Liver (tissue), 3 donors: ENCODE measurements around the gene NEK6.

ENCODE experiments used
- EGR1 ChIP-seq, 2 donors: IDR thresholded peaks; 2 replicates each; pipeline ENCODE4 v1.6.1; 2016 to 2018; ENCODE audit warnings: antibody characterized with exemption in 2 of 2, low read depth in 2 of 2
- FOXA1 ChIP-seq: IDR thresholded peaks from 2 replicates; pipeline ENCODE4 v1.6.1; 2016; ENCODE audit warnings: antibody characterized with exemption
- JUND ChIP-seq, 2 donors: IDR thresholded peaks; 2 replicates each; pipeline ENCODE4 v1.6.1; 2016; ENCODE audit warnings: antibody characterized with exemption in 2 of 2
- SP1 ChIP-seq: IDR thresholded peaks from 2 replicates; pipeline ENCODE4 v1.6.1; 2018; ENCODE audit warnings: antibody characterized with exemption, mild to moderate bottlenecking
- YY1 ChIP-seq: IDR thresholded peaks from 2 replicates; pipeline ENCODE4 v1.6.1; 2016; ENCODE audit warnings: antibody characterized with exemption, mild to moderate bottlenecking
- TF ChIP-seq, protein P1 (sequence below): fragments of 150-350 bp; IDR thresholded peaks from 2 replicates; pipeline ENCODE4 v1.5.1; 2017; ENCODE audit warnings: improper control_type of control experiment, low read depth, low read length; ENCODE audit not compliant: missing input control
- donor health status: healthy.
- donor health status: healthy.

DNA sequence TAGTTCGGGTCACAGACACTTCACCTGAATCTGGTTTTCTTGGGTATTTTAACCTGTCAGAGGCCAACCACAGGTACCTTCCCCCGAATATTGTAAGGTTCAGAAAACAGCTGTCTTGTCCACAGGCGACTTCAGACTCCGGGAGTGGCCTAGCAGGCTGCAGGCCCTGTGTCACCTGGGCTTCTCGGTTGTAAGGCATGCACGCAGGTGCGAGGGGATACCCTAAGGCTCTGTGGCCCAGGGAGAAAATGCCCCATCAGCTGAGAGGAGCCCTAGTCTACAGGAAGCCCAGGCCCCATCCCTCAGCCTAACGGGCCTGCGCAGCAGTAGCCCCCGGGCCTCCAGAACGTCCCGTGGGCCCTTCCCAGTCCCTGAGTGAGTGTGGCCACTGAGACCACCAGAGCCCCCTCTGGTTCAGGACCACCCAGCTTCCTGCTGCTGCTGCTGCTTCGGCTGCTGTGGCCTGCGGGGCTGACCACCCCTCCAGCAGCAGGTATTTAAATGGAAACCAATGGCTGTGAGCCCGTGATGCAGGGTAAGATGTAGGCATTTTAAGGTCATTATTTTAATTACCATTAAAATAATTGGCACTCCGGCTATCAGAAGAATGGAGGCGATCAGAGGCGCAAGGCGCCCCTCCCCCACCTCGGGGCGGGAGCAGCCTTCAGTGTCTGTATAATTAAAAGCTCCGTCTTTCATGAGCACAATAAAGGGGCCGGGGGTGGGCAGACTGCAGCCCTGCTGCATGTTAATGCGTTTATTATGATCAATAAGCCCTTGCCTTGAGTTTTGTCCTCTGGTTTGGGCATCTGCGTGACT lies 92.1 kb downstream of the NEK6 start:
- TF ChIP-seq YY1 (no peak), SP1 (no peak), JUND (IDR thresholded peaks at IDR 0.05) (no peak), FOXA1 (no peak), EGR1 (IDR thresholded peaks at IDR 0.05; ENCODE audit: low read depth in 2 of 2) (no peak)
- TF ChIP-seq, protein P1, sequence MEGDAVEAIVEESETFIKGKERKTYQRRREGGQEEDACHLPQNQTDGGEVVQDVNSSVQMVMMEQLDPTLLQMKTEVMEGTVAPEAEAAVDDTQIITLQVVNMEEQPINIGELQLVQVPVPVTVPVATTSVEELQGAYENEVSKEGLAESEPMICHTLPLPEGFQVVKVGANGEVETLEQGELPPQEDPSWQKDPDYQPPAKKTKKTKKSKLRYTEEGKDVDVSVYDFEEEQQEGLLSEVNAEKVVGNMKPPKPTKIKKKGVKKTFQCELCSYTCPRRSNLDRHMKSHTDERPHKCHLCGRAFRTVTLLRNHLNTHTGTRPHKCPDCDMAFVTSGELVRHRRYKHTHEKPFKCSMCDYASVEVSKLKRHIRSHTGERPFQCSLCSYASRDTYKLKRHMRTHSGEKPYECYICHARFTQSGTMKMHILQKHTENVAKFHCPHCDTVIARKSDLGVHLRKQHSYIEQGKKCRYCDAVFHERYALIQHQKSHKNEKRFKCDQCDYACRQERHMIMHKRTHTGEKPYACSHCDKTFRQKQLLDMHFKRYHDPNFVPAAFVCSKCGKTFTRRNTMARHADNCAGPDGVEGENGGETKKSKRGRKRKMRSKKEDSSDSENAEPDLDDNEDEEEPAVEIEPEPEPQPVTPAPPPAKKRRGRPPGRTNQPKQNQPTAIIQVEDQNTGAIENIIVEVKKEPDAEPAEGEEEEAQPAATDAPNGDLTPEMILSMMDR, result no peak
